IMR-90 (cell line): ENCODE results near the gene PRKD1. TPM values are rescaled to one million over a fixed set of nuclear protein-coding genes. Genes with fewer than 3 reads are reported as not detected.

Experiments used
- ATAC-seq: fragments of 200-7000 bp; cut with Tn5 transposase; 2 replicates; pipeline ENCODE4 v1.9.1; 2020; ENCODE audit warnings: low read depth, mild to moderate bottlenecking, moderate library complexity
- BruUV-seq: library from RNA; stranded (reverse); fragments of 400-500 nt; replicated peaks from 2 replicates; lab custom pipeline; 2021; lab: Mats Ljungman, UMichigan
- CTCF ChIA-PET: fragments of 300-600 bp; formaldehyde crosslinking; extraction: SDS; loops from one replicate; lab custom pipeline; 2021; ENCODE audit warnings: antibody characterized with exemption; lab: Yijun Ruan, JAX
- POLR2A ChIA-PET: fragments of 300-600 bp; sonication (Branson Sonifier 250); formaldehyde crosslinking; loops from one replicate; lab custom pipeline; 2022; ENCODE audit warnings: antibody characterized with exemption; ENCODE audit not compliant: unreplicated experiment; lab: Charles Lee
- DNase-seq: peaks from one replicate; pipeline ENCODE4 v3.0.0; 2013
- H2AFZ ChIP-seq: replicated peaks from 2 replicates; pipeline ENCODE3; 2013; ENCODE audit warnings: low read length, mild to moderate bottlenecking; ENCODE audit not compliant: poor library complexity
- H2AK5ac ChIP-seq: 2 replicates; pipeline ENCODE4 v1.6.1; 2013; ENCODE audit warnings: low read depth, low read length, inconsistent platforms
- H2AK9ac ChIP-seq: replicated peaks from 2 replicates; pipeline ENCODE3; 2013; ENCODE audit warnings: mild to moderate bottlenecking, low read depth, low read length, moderate library complexity; ENCODE audit not compliant: poor library complexity
- H2BK120ac ChIP-seq: 2 replicates; pipeline ENCODE4 v1.6.1; 2013; ENCODE audit warnings: low read depth, low read length, inconsistent platforms
- H2BK15ac ChIP-seq: 3 replicates; pipeline ENCODE4 v1.6.1; 2013; ENCODE audit warnings: low read depth, low read length, inconsistent platforms
- H2BK20ac ChIP-seq: 2 replicates; pipeline ENCODE4 v1.6.1; 2013; ENCODE audit warnings: low read depth, mild to moderate bottlenecking, inconsistent platforms, low read length, moderate library complexity
- H2BK5ac ChIP-seq: 2 replicates; pipeline ENCODE4 v1.6.1; 2013; ENCODE audit warnings: mild to moderate bottlenecking, low read depth, low read length, inconsistent platforms; ENCODE audit not compliant: poor library complexity, severe bottlenecking
- H3K14ac ChIP-seq: replicated peaks from 2 replicates; pipeline ENCODE4 v1.6.1; 2013; ENCODE audit warnings: low read depth, low read length, inconsistent platforms
- H3K18ac ChIP-seq: 2 replicates; pipeline ENCODE4 v1.6.1; 2013; ENCODE audit warnings: low read depth, low read length, control low read depth
- H3K23ac ChIP-seq: 2 replicates; pipeline ENCODE4 v1.6.1; 2013; ENCODE audit warnings: low read depth, low read length, inconsistent platforms
- H3K27ac ChIP-seq: 2 replicates; pipeline ENCODE4 v1.5.1; 2013; ENCODE audit warnings: mild to moderate bottlenecking, control low read depth, low read length; ENCODE audit not compliant: insufficient read depth
- H3K27me3 ChIP-seq: 2 replicates; pipeline ENCODE4 v1.6.1; 2013; ENCODE audit warnings: low read length; ENCODE audit not compliant: control insufficient read depth, insufficient read depth
- H3K36me3 ChIP-seq: 2 replicates; pipeline ENCODE4 v1.6.1; 2013; ENCODE audit warnings: low read length, mixed read lengths; ENCODE audit not compliant: control insufficient read depth, insufficient read depth
- H3K4ac ChIP-seq: 2 replicates; pipeline ENCODE4 v1.6.1; 2013; ENCODE audit warnings: low read depth, low read length, inconsistent platforms
- H3K4me1 ChIP-seq: 2 replicates; pipeline ENCODE4 v1.6.1; 2013; ENCODE audit warnings: low read length, mixed read lengths; ENCODE audit not compliant: control insufficient read depth, insufficient read depth
- H3K4me2 ChIP-seq: 2 replicates; pipeline ENCODE4 v1.6.1; 2013; ENCODE audit warnings: low read depth, mild to moderate bottlenecking, control low read depth, low read length, moderate library complexity
- H3K4me3 ChIP-seq: 2 replicates; pipeline ENCODE4 v1.5.1; 2013; ENCODE audit warnings: low read depth, mild to moderate bottlenecking, control low read depth, low read length, moderate library complexity; ENCODE audit not compliant: insufficient read depth
- H3K56ac ChIP-seq: 2 replicates; pipeline ENCODE4 v1.6.1; 2013; ENCODE audit warnings: low read length, inconsistent platforms; ENCODE audit not compliant: insufficient read depth; ENCODE audit errors: extremely low read depth
- H3K79me1 ChIP-seq, 2 experiments: 2 replicates each; pipeline ENCODE4 v1.6.1; 2013; ENCODE audit warnings: low read length in 2 of 2, inconsistent platforms in 1 of 2, low read depth in 1 of 2
- H3K9ac ChIP-seq: 2 replicates; pipeline ENCODE4 v1.6.1; 2013; ENCODE audit warnings: low read depth, low read length, control low read depth
- H3K9me1 ChIP-seq: 2 replicates; pipeline ENCODE4 v1.6.1; 2013; ENCODE audit warnings: low read length, inconsistent platforms; ENCODE audit not compliant: insufficient read depth
- H3K9me3 ChIP-seq: 2 replicates; pipeline ENCODE4 v1.6.1; 2013; ENCODE audit warnings: low read length; ENCODE audit not compliant: control insufficient read depth, insufficient read depth
- H4K20me1 ChIP-seq: 2 replicates; pipeline ENCODE4 v1.6.1; 2013; ENCODE audit warnings: low read length, inconsistent platforms; ENCODE audit not compliant: insufficient read depth
- H4K5ac ChIP-seq: 2 replicates; pipeline ENCODE4 v1.6.1; 2013; ENCODE audit warnings: mild to moderate bottlenecking, low read depth, low read length, control low read depth
- H4K8ac ChIP-seq, 2 experiments: 2 replicates each; pipeline ENCODE4 v1.6.1; 2013; ENCODE audit warnings: low read depth in 2 of 2, low read length in 2 of 2, control low read depth in 1 of 2, inconsistent platforms in 1 of 2
- H4K91ac ChIP-seq: 2 replicates; pipeline ENCODE4 v1.6.1; 2013; ENCODE audit warnings: low read depth, low read length, inconsistent platforms; ENCODE audit not compliant: insufficient read depth
- BHLHE40 ChIP-seq: fragments of 150-350 bp; IDR thresholded peaks from 2 replicates; pipeline ENCODE4 v1.6.1; 2016; ENCODE audit warnings: mild to moderate bottlenecking, low read depth, low read length
- CEBPB ChIP-seq: IDR thresholded peaks from 2 replicates; pipeline ENCODE4 v1.6.1; 2012; ENCODE audit warnings: low read depth, low read length, improper control_type of control experiment
- CHD1 ChIP-seq: IDR thresholded peaks from 2 replicates; pipeline ENCODE4 v1.6.1; 2012; ENCODE audit warnings: low read depth, low read length, improper control_type of control experiment
- FOS ChIP-seq: fragments of 150-350 bp; IDR thresholded peaks from 2 replicates; pipeline ENCODE4 v1.6.1; 2016; ENCODE audit warnings: low read depth, low read length
- MAFK ChIP-seq: IDR thresholded peaks from 2 replicates; pipeline ENCODE4 v1.6.1; 2012; ENCODE audit warnings: low read depth, low read length, improper control_type of control experiment
- MXI1 ChIP-seq: IDR thresholded peaks from 2 replicates; pipeline ENCODE4 v1.6.1; 2012; ENCODE audit warnings: low read depth, mild to moderate bottlenecking, low read length, moderate library complexity, borderline replicate concordance
- POLR2A ChIP-seq: IDR thresholded peaks from 2 replicates; pipeline ENCODE4 v1.6.1; 2012; ENCODE audit warnings: mild to moderate bottlenecking, low read depth, low read length
- RCOR1 ChIP-seq: IDR thresholded peaks from 2 replicates; pipeline ENCODE4 v1.6.1; 2012; ENCODE audit warnings: mild to moderate bottlenecking, low read length, improper control_type of control experiment; ENCODE audit not compliant: insufficient replicate concordance
- RFX5 ChIP-seq: IDR thresholded peaks from 2 replicates; pipeline ENCODE4 v1.8.0; 2012; ENCODE audit warnings: low read depth, mild to moderate bottlenecking, low read length, moderate library complexity
- WGBS, 2 experiments: methylation state at CpG; one replicate each; pipeline versions ENCODE4 v1.1.5 to v1.1.7; 2013; ENCODE audit warnings: missing lambda C conversion rate in 2 of 2; ENCODE audit not compliant: insufficient read length in 1 of 2; ENCODE audit errors: extremely low coverage in 2 of 2; 5-methylcytosine and 5-hydroxymethylcytosine counted together
- dilution Hi-C: fragments of 300-500 bp; cut with HindIII; formaldehyde crosslinking; loops from one replicate; pipeline ENCODE4 v1.14.3; 2018; ENCODE audit warnings: low sequenced_read_pairs; ENCODE audit not compliant: unreplicated experiment
- in situ Hi-C: fragments of 300-500 bp; cut with MboI; formaldehyde crosslinking; loops from 3 replicates; pipeline ENCODE4 v1.14.3; 2019; ENCODE audit warnings: low sequenced_read_pairs, inconsistent platforms, mixed read lengths
- intact Hi-C: fragments of 100-400 bp; cut with micrococcal nuclease; formaldehyde crosslinking; loops from 2 replicates; pipeline ENCODE4 v1.10.0; 2022
- polyA plus RNA-seq, 3 experiments: library from polyadenylated mRNA; depleted of rRNA; stranded (reverse); fragments of >200 nt; gene quantifications; 2 replicates each; pipeline ENCODE4 v1.2.3, GENCODE V29; 2012; ENCODE audit warnings: low replicate concordance in 1 of 3
- total RNA-seq: library from RNA; depleted of rRNA; stranded (reverse); fragments of >200 nt; gene quantifications from 2 replicates; pipeline ENCODE4 v1.2.3, GENCODE V29; 2012
- TF ChIP-seq, protein P1 (sequence below): fragments of 150-350 bp; IDR thresholded peaks from 2 replicates; pipeline ENCODE4 v1.6.1; 2016; ENCODE audit warnings: low read depth, mild to moderate bottlenecking, low read length, moderate library complexity, borderline replicate concordance

PRKD1 gene
- total and polyA plus RNA-seq, 2 of the 4 experiments (the other 2 are of a cell fraction) = 12.9 to 14.2 TPM

DNA sequence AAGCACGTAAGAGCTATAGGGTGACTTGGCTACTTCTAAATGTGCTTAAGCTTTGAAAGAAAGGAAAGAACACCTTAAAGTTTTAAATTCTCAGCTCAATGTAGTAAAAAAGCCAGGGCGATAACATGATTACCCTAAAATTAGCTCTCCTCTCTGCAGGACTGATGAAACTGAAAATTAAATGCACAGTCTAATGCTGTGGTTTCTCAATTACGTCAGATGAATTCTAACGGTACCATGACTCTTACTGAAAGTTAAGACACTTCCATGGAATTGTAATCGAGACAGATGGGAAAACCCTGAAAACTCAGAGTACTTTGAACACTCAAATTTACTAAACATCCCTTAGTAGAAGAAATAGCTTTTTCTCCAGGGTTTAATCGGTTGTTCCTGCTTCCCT is 25.9 kb upstream of the PRKD1 start:
- in situ Hi-C loops (no loop called here), dilution Hi-C loops (no loop called here), intact Hi-C loops (no loop called here)
- Histone ChIP-seq H2BK20ac (no peak overlapping the region), H3K27ac (no peak overlapping the region), H3K18ac (no peak overlapping the region), H2AFZ (no peak overlapping the region), H3K36me3 (no peaks in the 10 kb centered on the region), H2BK15ac (no peak overlapping the region), H3K14ac (no peak overlapping the region), H2AK5ac (no peak overlapping the region), H4K91ac (no peak overlapping the region), H2BK5ac (no peak overlapping the region), H3K4me1 (no peaks in the 10 kb centered on the region), H2BK120ac (no peak overlapping the region), H3K4me3 (no peak overlapping the region), H3K27me3 (no peaks in the 10 kb centered on the region), H2AK9ac (no peak overlapping the region), H4K5ac (no peak overlapping the region), H3K4ac (no peak overlapping the region), H3K79me1 (no peaks in the 10 kb centered on the region), H3K9me1 (no peaks in the 10 kb centered on the region), H4K20me1 (no peaks in the 10 kb centered on the region), H3K56ac (no peak overlapping the region), H3K4me2 (no peak overlapping the region), H3K9me3 (no peaks in the 10 kb centered on the region), H3K23ac (no peak overlapping the region), H4K8ac (no peak overlapping the region), H3K9ac (no peak overlapping the region)
- no peak for ATAC-seq
- CTCF ChIA-PET = no interaction called here
- TF ChIP-seq RFX5 = no peak
- TF ChIP-seq FOS = no peak
- no peak for TF ChIP-seq MXI1
- no peak for TF ChIP-seq POLR2A
- TF ChIP-seq MAFK = no peak
- TF ChIP-seq RCOR1 = no peak
- TF ChIP-seq, protein P1, sequence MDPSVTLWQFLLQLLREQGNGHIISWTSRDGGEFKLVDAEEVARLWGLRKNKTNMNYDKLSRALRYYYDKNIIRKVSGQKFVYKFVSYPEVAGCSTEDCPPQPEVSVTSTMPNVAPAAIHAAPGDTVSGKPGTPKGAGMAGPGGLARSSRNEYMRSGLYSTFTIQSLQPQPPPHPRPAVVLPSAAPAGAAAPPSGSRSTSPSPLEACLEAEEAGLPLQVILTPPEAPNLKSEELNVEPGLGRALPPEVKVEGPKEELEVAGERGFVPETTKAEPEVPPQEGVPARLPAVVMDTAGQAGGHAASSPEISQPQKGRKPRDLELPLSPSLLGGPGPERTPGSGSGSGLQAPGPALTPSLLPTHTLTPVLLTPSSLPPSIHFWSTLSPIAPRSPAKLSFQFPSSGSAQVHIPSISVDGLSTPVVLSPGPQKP = no peak
- no peak for TF ChIP-seq BHLHE40
- no peak for TF ChIP-seq CEBPB
- TF ChIP-seq CHD1 = no peak
- 100% methylated on average over 1 of the region's 6 CpGs; no CpG with 5 or more reads in 1 of the 2 experiments for WGBS, 2 experiments
- no TSS peak for BruUV-seq
- POLR2A ChIA-PET = no interaction called here
- DNase-seq = no peak
